ENCODE data around the gene ALKBH7. TPM values are rescaled to one million over a fixed set of nuclear protein-coding genes. Genes with fewer than 3 reads are reported as not detected.

ALKBH7 gene
- total and polyA plus RNA-seq, 10 of the 15 experiments (the other 5 are each of a cell fraction or from before 2014, with no cell fraction given): 0.31 to 82.5 (median 37.6) TPM

- TF ChIP-seq, protein P1, sequence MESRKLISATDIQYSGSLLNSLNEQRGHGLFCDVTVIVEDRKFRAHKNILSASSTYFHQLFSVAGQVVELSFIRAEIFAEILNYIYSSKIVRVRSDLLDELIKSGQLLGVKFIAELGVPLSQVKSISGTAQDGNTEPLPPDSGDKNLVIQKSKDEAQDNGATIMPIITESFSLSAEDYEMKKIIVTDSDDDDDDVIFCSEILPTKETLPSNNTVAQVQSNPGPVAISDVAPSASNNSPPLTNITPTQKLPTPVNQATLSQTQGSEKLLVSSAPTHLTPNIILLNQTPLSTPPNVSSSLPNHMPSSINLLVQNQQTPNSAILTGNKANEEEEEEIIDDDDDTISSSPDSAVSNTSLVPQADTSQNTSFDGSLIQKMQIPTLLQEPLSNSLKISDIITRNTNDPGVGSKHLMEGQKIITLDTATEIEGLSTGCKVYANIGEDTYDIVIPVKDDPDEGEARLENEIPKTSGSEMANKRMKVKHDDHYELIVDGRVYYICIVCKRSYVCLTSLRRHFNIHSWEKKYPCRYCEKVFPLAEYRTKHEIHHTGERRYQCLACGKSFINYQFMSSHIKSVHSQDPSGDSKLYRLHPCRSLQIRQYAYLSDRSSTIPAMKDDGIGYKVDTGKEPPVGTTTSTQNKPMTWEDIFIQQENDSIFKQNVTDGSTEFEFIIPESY (IDR thresholded peaks at IDR 0.05): no peak
- TF ChIP-seq NR2F1 (conservative IDR thresholded peaks at IDR 0.05) (no peak), PAX8 (IDR thresholded peaks at IDR 0.05) (no peak), NR2C2 (IDR thresholded peaks at IDR 0.05; ENCODE audit: borderline replicate concordance, control insufficient read depth, insufficient read length, low read depth) (no peak), IRF4 (IDR thresholded peaks at IDR 0.05; ENCODE audit: low read depth, low read length) (no peak), CTCF (IDR thresholded peaks at IDR 0.05 in 2 of 3, conservative IDR thresholded peaks at IDR 0.05 in 1 of 3; ENCODE audit: control insufficient read depth in 2 of 3, extremely low read depth in 1 of 3, insufficient read depth in 1 of 3, low read depth in 3 of 3, low read length in 3 of 3) (no peak), RFX5 (IDR thresholded peaks at IDR 0.05; ENCODE audit: low read depth, low read length) (no peak), EZH2 (IDR thresholded peaks at IDR 0.05; ENCODE audit: borderline replicate concordance, control insufficient read depth, low read depth, low read length) (no peak), NFYA (IDR thresholded peaks at IDR 0.05; ENCODE audit: borderline replicate concordance, low read depth, low read length) (no peak)
- TF ChIP-seq, protein P2, sequence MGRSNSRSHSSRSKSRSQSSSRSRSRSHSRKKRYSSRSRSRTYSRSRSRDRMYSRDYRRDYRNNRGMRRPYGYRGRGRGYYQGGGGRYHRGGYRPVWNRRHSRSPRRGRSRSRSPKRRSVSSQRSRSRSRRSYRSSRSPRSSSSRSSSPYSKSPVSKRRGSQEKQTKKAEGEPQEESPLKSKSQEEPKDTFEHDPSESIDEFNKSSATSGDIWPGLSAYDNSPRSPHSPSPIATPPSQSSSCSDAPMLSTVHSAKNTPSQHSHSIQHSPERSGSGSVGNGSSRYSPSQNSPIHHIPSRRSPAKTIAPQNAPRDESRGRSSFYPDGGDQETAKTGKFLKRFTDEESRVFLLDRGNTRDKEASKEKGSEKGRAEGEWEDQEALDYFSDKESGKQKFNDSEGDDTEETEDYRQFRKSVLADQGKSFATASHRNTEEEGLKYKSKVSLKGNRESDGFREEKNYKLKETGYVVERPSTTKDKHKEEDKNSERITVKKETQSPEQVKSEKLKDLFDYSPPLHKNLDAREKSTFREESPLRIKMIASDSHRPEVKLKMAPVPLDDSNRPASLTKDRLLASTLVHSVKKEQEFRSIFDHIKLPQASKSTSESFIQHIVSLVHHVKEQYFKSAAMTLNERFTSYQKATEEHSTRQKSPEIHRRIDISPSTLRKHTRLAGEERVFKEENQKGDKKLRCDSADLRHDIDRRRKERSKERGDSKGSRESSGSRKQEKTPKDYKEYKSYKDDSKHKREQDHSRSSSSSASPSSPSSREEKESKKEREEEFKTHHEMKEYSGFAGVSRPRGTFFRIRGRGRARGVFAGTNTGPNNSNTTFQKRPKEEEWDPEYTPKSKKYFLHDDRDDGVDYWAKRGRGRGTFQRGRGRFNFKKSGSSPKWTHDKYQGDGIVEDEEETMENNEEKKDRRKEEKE (IDR thresholded peaks at IDR 0.05): no peak
Observed at GRCh38 chr19:6413291-6413690, 40.7 kb downstream of the ALKBH7 start (continued).

All from GM12878 (cell line).